MM.1S (cell line): ENCODE measurements around the gene TRAF3.

Experiments
- EZH2 ChIP-seq: fragments of 300-600 bp; sonication (generic); optimal IDR thresholded peaks from 2 replicates; pipeline ENCODE3; 2017; ENCODE audit warnings: low read depth, mild to moderate bottlenecking, antibody characterized with exemption, low read length, mixed read lengths
- EZH2phosphoT487 ChIP-seq: fragments of 300-600 bp; sonication (generic); IDR thresholded peaks from 2 replicates; pipeline ENCODE4 v1.6.1; 2018; ENCODE audit warnings: antibody characterized with exemption, low read length
- TF ChIP-seq, protein P1 (sequence below): fragments of 300-600 bp; sonication (generic); IDR thresholded peaks from 2 replicates; pipeline ENCODE4 v1.5.1; 2016; ENCODE audit warnings: antibody characterized with exemption, low read length, mixed read lengths

DNA sequence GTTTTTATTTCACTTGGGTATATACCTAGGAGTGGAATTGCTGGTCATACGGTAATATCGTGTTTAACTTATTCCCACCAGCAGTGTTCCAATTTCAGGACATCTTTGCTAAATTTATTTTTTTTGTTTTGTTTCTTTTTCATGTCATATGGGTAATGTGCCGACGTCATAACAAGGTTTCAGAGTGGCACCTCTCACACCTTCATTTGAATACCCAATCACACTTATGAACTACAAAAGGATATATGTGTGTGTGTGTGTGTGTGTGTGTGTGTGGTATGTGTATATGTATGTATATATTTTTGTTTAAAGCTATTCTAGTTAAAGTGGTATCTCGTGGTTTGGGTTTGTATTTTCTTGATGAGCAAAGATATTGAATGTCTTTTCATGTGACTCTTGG lies 12.1 kb downstream of the TRAF3 start:
- TF ChIP-seq, protein P1, sequence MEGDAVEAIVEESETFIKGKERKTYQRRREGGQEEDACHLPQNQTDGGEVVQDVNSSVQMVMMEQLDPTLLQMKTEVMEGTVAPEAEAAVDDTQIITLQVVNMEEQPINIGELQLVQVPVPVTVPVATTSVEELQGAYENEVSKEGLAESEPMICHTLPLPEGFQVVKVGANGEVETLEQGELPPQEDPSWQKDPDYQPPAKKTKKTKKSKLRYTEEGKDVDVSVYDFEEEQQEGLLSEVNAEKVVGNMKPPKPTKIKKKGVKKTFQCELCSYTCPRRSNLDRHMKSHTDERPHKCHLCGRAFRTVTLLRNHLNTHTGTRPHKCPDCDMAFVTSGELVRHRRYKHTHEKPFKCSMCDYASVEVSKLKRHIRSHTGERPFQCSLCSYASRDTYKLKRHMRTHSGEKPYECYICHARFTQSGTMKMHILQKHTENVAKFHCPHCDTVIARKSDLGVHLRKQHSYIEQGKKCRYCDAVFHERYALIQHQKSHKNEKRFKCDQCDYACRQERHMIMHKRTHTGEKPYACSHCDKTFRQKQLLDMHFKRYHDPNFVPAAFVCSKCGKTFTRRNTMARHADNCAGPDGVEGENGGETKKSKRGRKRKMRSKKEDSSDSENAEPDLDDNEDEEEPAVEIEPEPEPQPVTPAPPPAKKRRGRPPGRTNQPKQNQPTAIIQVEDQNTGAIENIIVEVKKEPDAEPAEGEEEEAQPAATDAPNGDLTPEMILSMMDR, result no peak
- TF ChIP-seq EZH2, result no peak
- TF ChIP-seq EZH2phosphoT487, result no peak
